Measurements from ENCODE around the gene SERGEF.

DNA sequence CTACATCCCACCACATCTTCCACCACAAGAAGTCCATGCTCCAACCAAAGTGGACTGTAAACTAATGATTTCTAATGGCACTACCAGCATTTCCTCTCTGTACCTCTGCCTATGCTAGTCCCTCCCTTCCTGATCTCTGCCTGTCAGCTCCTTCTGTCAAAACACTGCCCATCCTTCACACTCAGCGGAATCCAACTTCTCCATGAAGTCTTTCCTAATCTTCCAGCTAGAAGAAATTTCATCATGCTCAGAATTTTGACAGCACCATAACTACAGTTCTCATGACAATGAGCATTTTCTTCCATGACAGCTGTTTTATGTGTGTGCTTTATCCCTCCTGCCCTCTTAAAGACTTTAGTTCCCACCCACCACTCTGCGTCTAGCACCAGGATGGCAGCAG is 111.4 kb downstream of the SERGEF start:
- TF ChIP-seq RAD51 (IDR thresholded peaks at IDR 0.05) (no peak), DPF2 (IDR thresholded peaks at IDR 0.05) (no peak)
- TF ChIP-seq, protein P1, sequence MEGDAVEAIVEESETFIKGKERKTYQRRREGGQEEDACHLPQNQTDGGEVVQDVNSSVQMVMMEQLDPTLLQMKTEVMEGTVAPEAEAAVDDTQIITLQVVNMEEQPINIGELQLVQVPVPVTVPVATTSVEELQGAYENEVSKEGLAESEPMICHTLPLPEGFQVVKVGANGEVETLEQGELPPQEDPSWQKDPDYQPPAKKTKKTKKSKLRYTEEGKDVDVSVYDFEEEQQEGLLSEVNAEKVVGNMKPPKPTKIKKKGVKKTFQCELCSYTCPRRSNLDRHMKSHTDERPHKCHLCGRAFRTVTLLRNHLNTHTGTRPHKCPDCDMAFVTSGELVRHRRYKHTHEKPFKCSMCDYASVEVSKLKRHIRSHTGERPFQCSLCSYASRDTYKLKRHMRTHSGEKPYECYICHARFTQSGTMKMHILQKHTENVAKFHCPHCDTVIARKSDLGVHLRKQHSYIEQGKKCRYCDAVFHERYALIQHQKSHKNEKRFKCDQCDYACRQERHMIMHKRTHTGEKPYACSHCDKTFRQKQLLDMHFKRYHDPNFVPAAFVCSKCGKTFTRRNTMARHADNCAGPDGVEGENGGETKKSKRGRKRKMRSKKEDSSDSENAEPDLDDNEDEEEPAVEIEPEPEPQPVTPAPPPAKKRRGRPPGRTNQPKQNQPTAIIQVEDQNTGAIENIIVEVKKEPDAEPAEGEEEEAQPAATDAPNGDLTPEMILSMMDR (IDR thresholded peaks at IDR 0.05 in 2 of 3, conservative IDR thresholded peaks at IDR 0.05 in 1 of 3; ENCODE audit: control insufficient read depth in 2 of 3, extremely low read depth in 1 of 3, insufficient read depth in 1 of 3, low read depth in 3 of 3, low read length in 3 of 3): no peak
